Measurements from ENCODE around the gene AMN1.

Gene AMN1

DNA sequence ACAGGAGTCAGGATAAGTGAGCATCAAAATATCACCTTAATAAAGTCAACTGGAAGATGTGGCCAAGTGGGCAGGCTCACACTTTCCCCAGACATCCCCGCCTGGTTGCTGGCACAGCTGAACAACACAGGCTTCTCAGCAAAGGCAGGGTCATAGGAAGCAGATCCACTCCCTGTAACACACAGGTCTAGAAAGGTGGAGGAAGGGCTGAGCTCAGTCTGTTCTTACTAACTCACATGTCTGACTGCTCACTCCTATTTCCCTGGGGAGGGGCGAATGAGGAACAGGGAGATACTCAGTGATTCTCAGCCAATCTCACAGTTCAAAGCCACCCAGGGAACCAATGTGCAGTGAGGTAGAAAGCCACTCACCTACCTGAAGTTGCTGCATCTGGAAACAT is 45.0 kb upstream of the AMN1 start (continued):
- TF ChIP-seq MYNN (tag by site-specific recombination; IDR thresholded peaks at IDR 0.05; ENCODE audit: borderline replicate concordance) (no peak), ZEB2 (tag by site-specific recombination; IDR thresholded peaks at IDR 0.05) (no peak), KLF8 (tag by site-specific recombination; IDR thresholded peaks at IDR 0.05) (no peak)
- TF ChIP-seq, protein P1, sequence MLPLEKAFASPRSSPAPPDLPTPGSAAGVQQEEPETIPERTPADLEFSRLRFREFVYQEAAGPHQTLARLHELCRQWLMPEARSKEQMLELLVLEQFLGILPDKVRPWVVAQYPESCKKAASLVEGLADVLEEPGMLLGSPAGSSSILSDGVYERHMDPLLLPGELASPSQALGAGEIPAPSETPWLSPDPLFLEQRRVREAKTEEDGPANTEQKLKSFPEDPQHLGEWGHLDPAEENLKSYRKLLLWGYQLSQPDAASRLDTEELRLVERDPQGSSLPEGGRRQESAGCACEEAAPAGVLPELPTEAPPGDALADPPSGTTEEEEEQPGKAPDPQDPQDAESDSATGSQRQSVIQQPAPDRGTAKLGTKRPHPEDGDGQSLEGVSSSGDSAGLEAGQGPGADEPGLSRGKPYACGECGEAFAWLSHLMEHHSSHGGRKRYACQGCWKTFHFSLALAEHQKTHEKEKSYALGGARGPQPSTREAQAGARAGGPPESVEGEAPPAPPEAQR (tag by site-specific recombination; IDR thresholded peaks at IDR 0.05), result no peak

DNA sequence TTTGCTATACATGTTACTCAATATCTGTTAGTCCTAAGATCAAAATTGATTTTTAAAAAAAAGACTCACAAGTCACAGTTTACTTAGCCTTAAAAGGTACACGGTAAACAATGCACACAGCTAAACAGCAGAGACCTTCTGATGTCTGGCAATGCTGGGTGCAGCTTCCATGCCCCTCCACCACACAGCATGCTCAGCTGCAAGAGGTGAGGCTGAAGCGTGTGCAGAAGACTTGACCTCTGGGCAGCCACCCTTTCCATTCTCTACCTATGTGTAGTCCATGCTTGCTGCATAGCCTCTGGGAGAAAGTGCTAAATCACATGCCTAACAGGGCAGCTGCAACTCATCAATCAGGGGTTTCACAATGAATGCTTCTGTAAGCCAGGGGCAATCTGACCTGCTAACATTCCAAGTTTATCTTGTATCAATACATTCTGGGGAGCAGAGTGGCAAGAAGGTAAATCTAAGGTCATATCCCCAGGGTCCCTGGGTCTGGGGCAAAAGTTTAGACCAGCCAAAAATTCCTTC is 44.5 kb upstream of the AMN1 start:
- CTCF ChIA-PET, result no interaction called here
- H3K36me3 ChIP-seq (ENCODE audit: control insufficient read depth in 2 of 2, insufficient read depth in 1 of 2, low read length in 2 of 2), result no peaks in the 10 kb centered on the region; a peak in 1 of 3 replicates
- H3K4me3 ChIP-seq (ENCODE audit: low read depth, low read length), result no peak overlapping the region
- TF ChIP-seq REPIN1 (tag by site-specific recombination; IDR thresholded peaks at IDR 0.05; ENCODE audit: low read depth) (no peak), ZNF239 (tag by site-specific recombination; IDR thresholded peaks at IDR 0.05) (no peak), EGR2 (tag by site-specific recombination; IDR thresholded peaks at IDR 0.05; ENCODE audit: low read depth) (no peak), ZNF560 (tag by site-specific recombination; IDR thresholded peaks at IDR 0.05; ENCODE audit: borderline replicate concordance) (no peak), ZNF76 (tag by site-specific recombination; IDR thresholded peaks at IDR 0.05; ENCODE audit: borderline replicate concordance, low read depth) (no peak), ZNF202 (tag by site-specific recombination; IDR thresholded peaks at IDR 0.05; ENCODE audit: borderline replicate concordance) (no peak), IKZF3 (tag by site-specific recombination; IDR thresholded peaks at IDR 0.05) (no peak), GFI1B (tag by site-specific recombination; IDR thresholded peaks at IDR 0.05) (no peak), ZNF596 (tag by site-specific recombination; IDR thresholded peaks at IDR 0.05) (no peak), ZNF140 (tag by site-specific recombination; IDR thresholded peaks at IDR 0.05) (no peak), KLF16 (tag by site-specific recombination; IDR thresholded peaks at IDR 0.05) (no peak), ZNF341 (tag by site-specific recombination; IDR thresholded peaks at IDR 0.05; ENCODE audit: low read depth) (no peak), ZBTB1 (tag by site-specific recombination; IDR thresholded peaks at IDR 0.05) (no peak), ZNF121 (tag by site-specific recombination; IDR thresholded peaks at IDR 0.05) (no peak)
- TF ChIP-seq, protein P2, sequence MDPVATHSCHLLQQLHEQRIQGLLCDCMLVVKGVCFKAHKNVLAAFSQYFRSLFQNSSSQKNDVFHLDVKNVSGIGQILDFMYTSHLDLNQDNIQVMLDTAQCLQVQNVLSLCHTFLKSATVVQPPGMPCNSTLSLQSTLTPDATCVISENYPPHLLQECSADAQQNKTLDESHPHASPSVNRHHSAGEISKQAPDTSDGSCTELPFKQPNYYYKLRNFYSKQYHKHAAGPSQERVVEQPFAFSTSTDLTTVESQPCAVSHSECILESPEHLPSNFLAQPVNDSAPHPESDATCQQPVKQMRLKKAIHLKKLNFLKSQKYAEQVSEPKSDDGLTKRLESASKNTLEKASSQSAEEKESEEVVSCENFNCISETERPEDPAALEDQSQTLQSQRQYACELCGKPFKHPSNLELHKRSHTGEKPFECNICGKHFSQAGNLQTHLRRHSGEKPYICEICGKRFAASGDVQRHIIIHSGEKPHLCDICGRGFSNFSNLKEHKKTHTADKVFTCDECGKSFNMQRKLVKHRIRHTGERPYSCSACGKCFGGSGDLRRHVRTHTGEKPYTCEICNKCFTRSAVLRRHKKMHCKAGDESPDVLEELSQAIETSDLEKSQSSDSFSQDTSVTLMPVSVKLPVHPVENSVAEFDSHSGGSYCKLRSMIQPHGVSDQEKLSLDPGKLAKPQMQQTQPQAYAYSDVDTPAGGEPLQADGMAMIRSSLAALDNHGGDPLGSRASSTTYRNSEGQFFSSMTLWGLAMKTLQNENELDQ (tag by site-specific recombination; IDR thresholded peaks at IDR 0.05; ENCODE audit: low read depth), result no peak
- no peaks in the 10 kb centered on the region for H3K4me1 ChIP-seq (ENCODE audit: control insufficient read depth, insufficient read depth, low read length)
- POLR2A ChIA-PET, result no interaction called here
- no peaks in the 10 kb centered on the region for H3K9me3 ChIP-seq (ENCODE audit: control insufficient read depth, insufficient read depth, low read depth, low read length)
- H3K27ac ChIP-seq (ENCODE audit: extremely low read depth, low read depth, low read length), result no peak overlapping the region

DNA sequence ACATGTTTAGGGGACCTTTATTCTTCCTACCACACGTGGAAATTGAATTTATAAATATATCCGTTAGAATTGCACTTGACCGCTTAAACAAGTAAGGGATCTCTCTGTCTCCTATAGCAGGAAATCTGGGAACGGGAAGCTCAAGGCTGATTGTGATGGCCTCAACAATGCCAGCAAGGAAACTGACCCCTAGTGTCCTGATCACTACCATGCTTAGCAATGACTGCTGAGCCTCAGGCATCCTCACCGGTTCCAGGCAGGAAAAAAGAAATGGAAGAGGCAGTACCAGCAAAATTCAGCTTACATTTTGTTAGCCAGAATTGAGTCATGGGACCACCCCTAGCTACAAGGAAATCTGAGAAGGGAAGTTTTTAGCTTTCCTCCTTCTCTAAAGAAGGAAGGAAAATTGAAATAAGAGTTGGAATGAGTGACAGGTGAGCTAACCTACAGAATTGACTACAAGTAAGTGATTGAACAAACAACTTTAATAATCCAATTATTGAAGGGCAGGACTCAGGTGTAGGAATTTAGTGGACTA is 43.9 kb upstream of the AMN1 start:
- H3K4me1 ChIP-seq (ENCODE audit: control insufficient read depth, insufficient read depth, low read length), result no peaks in the 10 kb centered on the region
- H3K4me3 ChIP-seq (ENCODE audit: low read depth, low read length), result no peak overlapping the region
- no peak overlapping the region for H3K27ac ChIP-seq (ENCODE audit: extremely low read depth, low read depth, low read length)
- ChIA-PET CTCF (interaction anchor here (0.6 to 0.9 kb wide), 2 partner anchors 20 to 24 kb away, joined by 3 read pairs; a partner anchor contains a TSS), POLR2A (no interaction called here)
- H3K36me3 ChIP-seq (ENCODE audit: control insufficient read depth in 2 of 2, insufficient read depth in 1 of 2, low read length in 2 of 2), result no peaks in the 10 kb centered on the region; a peak in 1 of 3 replicates
- no peaks in the 10 kb centered on the region for H3K9me3 ChIP-seq (ENCODE audit: control insufficient read depth, insufficient read depth, low read depth, low read length)
- TF ChIP-seq SALL2 (tag by site-specific recombination; IDR thresholded peaks at IDR 0.05; ENCODE audit: borderline replicate concordance) (no peak), ZNF146 (tag by site-specific recombination; IDR thresholded peaks at IDR 0.05) (no peak), ZNF404 (tag by site-specific recombination; IDR thresholded peaks at IDR 0.05) (no peak), OSR2 (tag by site-specific recombination; IDR thresholded peaks at IDR 0.05) (no peak), ZBTB20 (tag by site-specific recombination; IDR thresholded peaks at IDR 0.05) (no peak)
- TF ChIP-seq, protein P3, sequence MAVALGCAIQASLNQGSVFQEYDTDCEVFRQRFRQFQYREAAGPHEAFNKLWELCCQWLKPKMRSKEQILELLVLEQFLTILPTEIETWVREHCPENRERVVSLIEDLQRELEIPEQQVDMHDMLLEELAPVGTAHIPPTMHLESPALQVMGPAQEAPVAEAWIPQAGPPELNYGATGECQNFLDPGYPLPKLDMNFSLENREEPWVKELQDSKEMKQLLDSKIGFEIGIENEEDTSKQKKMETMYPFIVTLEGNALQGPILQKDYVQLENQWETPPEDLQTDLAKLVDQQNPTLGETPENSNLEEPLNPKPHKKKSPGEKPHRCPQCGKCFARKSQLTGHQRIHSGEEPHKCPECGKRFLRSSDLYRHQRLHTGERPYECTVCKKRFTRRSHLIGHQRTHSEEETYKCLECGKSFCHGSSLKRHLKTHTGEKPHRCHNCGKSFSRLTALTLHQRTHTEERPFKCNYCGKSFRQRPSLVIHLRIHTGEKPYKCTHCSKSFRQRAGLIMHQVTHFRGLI (tag by site-specific recombination; IDR thresholded peaks at IDR 0.05), result no peak
- TF ChIP-seq, protein P4, sequence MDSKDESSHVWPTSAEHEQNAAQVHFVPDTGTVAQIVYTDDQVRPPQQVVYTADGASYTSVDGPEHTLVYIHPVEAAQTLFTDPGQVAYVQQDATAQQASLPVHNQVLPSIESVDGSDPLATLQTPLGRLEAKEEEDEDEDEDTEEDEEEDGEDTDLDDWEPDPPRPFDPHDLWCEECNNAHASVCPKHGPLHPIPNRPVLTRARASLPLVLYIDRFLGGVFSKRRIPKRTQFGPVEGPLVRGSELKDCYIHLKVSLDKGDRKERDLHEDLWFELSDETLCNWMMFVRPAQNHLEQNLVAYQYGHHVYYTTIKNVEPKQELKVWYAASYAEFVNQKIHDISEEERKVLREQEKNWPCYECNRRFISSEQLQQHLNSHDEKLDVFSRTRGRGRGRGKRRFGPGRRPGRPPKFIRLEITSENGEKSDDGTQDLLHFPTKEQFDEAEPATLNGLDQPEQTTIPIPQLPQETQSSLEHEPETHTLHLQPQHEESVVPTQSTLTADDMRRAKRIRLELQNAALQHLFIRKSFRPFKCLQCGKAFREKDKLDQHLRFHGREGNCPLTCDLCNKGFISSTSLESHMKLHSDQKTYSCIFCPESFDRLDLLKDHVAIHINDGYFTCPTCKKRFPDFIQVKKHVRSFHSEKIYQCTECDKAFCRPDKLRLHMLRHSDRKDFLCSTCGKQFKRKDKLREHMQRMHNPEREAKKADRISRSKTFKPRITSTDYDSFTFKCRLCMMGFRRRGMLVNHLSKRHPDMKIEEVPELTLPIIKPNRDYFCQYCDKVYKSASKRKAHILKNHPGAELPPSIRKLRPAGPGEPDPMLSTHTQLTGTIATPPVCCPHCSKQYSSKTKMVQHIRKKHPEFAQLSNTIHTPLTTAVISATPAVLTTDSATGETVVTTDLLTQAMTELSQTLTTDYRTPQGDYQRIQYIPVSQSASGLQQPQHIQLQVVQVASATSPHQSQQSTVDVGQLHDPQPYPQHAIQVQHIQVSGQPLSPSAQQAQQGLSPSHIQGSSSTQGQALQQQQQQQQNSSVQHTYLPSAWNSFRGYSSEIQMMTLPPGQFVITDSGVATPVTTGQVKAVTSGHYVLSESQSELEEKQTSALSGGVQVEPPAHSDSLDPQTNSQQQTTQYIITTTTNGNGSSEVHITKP (tag by site-specific recombination; IDR thresholded peaks at IDR 0.05), result no peak
